Embryonic facial prominence (tissue), 1 donor: ENCODE measurements around the gene PDXDC1.
"Not testable (repeated sequence)": the region's sequence is repeated elsewhere in the genome, so short reads cannot be mapped to it uniquely, and the experiment has no call there.

Source experiments
- DNase-seq: peaks from one replicate; pipeline ENCODE4 v3.0.0-alpha.2; 2016; ENCODE audit errors: extremely low spot score

PDXDC1 gene

GRCh38 chr16:15154650-15155562 lies 180.1 kb downstream of the PDXDC1 start:
- peak; percentile 72 for DNase-seq

GRCh38 chr16:15157644-15158043 lies 182.8 kb downstream of the PDXDC1 start:
- DNase-seq: not testable (repeated sequence)

- DNase-seq: not testable (repeated sequence)
Measured at GRCh38 chr16:15159671-15160070, 184.8 kb downstream of the PDXDC1 start.

- DNase-seq: not testable (repeated sequence)
Measured at GRCh38 chr16:15160571-15160970, 185.7 kb downstream of the PDXDC1 start.

GRCh38 chr16:15163055-15163454 lies 188.2 kb downstream of the PDXDC1 start:
- DNase-seq: not testable (repeated sequence)

GRCh38 chr16:15166177-15166576 lies 191.4 kb downstream of the PDXDC1 start:
- DNase-seq: not testable (repeated sequence)

- DNase-seq: not testable (repeated sequence)
Measured at GRCh38 chr16:15168303-15168702, 193.5 kb downstream of the PDXDC1 start.

GRCh38 chr16:15168953-15169652 lies 194.3 kb downstream of the PDXDC1 start:
- DNase-seq: not testable (repeated sequence)

- DNase-seq: not testable (repeated sequence)
Measured at GRCh38 chr16:15179909-15180308, 205.1 kb downstream of the PDXDC1 start.

- not testable (repeated sequence) for DNase-seq
Measured at GRCh38 chr16:15180946-15181345, 206.1 kb downstream of the PDXDC1 start.

GRCh38 chr16:15184000-15184399 lies 209.2 kb downstream of the PDXDC1 start:
- not testable (repeated sequence) for DNase-seq
